Peyer's patch (tissue), 4 donors: ENCODE data around the gene SEMA4D.

ENCODE experiments used
- CTCF ChIP-seq, 6 experiments: fragments of 450-650 bp in 4 of 6; fragments of 200-600 bp in 2 of 6; sonication (generic) in 1 of 6; IDR thresholded peaks; one replicate each; pipeline ENCODE4 v1.5.1; 2017 to 2019; ENCODE audit warnings: antibody characterized with exemption in 6 of 6, mild to moderate bottlenecking in 3 of 6, moderate library complexity in 1 of 6
- POLR2A ChIP-seq, 2 donors: fragments of 450-650 bp; IDR thresholded peaks; one replicate each; pipeline ENCODE4 v1.5.1; 2017; ENCODE audit warnings: antibody characterized with exemption in 2 of 2, mild to moderate bottlenecking in 2 of 2, moderate library complexity in 2 of 2

- no peak for TF ChIP-seq POLR2A (IDR thresholded peaks at IDR 0.05)
- no peak for TF ChIP-seq CTCF (IDR thresholded peaks at IDR 0.05)
Observed at GRCh38 chr9:89464300-89464901, 33.5 kb downstream of the SEMA4D start.
